ENCODE data around the gene ARHGAP10. TPM values are rescaled to one million over a fixed set of nuclear protein-coding genes. Genes with fewer than 3 reads are reported as not detected.

ARHGAP10 gene
- total RNA-seq, 1 donor from 2014 or later = 26.9 TPM

DNA sequence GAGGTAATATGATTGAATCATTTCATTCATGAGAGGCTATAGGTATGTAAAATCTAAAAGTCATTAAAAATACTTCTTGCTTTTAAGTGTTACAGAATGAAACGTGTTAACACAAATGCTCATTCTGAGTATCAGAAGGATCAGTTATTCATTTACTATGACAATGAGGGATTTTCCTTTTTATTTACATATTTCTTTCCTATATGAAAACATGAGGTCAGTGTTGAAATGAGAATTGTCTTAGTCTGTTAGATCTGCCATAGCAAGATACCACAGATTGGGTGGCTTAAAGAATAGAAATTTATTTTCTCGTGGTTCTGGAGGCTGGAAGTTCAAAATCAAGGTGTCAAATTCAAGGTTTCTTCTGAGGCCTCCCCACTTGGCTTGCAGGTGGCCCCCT is 181.2 kb downstream of the ARHGAP10 start:
- intact Hi-C loops (cut with DNase I) = no loop called here
- Histone ChIP-seq H3K4me1 (no peaks in the 10 kb centered on the region), H3K36me3 (peaks cover 12% of the 10 kb centered on the region), H3K27ac (no peak overlapping the region), H3K4me3 (no peak overlapping the region), H3K27me3 (no peaks in the 10 kb centered on the region), H3K9me3 (no peaks in the 10 kb centered on the region)
- DNase-seq (no peak), ATAC-seq (no peak)
- TF ChIP-seq CTCF (IDR thresholded peaks at IDR 0.05) = no peak

DNA sequence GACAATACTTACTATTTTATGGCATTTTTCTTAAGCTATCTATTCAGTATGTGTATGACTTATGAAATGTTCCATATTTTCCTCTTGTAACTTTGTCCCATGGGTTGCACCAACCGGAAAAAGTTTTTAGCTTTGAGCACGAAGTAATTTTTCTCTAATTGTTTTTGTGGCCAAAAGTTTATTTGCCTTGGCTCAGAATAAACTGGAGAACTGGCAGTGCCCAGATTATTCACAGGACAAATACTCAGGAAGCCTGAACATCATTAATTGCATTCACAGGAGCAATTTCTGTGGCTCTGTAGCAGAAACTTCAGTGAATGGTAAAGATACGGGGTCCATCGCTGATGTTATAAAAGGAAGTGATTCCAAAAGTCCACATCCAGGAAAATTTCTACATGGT is 184.5 kb downstream of the ARHGAP10 start:
- no peak for TF ChIP-seq CTCF (IDR thresholded peaks at IDR 0.05)
- no peak overlapping the region for H3K27ac ChIP-seq
- no peaks in the 10 kb centered on the region for H3K9me3 ChIP-seq
- no peaks in the 10 kb centered on the region for H3K4me1 ChIP-seq
- DNase-seq = no peak
- no peak for ATAC-seq
- no peak overlapping the region for H3K4me3 ChIP-seq
- peaks cover 12% of the 10 kb centered on the region for H3K36me3 ChIP-seq
- intact Hi-C loops (cut with DNase I) = no loop called here
- no peaks in the 10 kb centered on the region for H3K27me3 ChIP-seq

- intact Hi-C loops (cut with DNase I) = no loop called here
- DNase-seq (no peak), ATAC-seq (no peak)
These were observed 191.5 kb downstream of the ARHGAP10 start for GRCh38 chr4:147923381-147923780.

GRCh38 chr4:147923854-147924253 is 192.0 kb downstream of the ARHGAP10 start:
- Histone ChIP-seq H3K27me3 (no peaks in the 10 kb centered on the region), H3K4me3 (no peak overlapping the region), H3K27ac (no peak overlapping the region), H3K4me1 (no peaks in the 10 kb centered on the region), H3K9me3 (no peaks in the 10 kb centered on the region), H3K36me3 (no peaks in the 10 kb centered on the region)
- no peak for TF ChIP-seq CTCF (IDR thresholded peaks at IDR 0.05)
- intact Hi-C loops (cut with DNase I) = no loop called here
- no peak for ATAC-seq
- DNase-seq = no peak

More at GRCh38 chr4:147923381-147923780, 191.5 kb downstream of the ARHGAP10 start:
- Histone ChIP-seq H3K4me1 (no peaks in the 10 kb centered on the region), H3K27me3 (no peaks in the 10 kb centered on the region), H3K36me3 (no peaks in the 10 kb centered on the region), H3K4me3 (no peak overlapping the region), H3K9me3 (no peaks in the 10 kb centered on the region), H3K27ac (no peak overlapping the region)
- TF ChIP-seq CTCF (IDR thresholded peaks at IDR 0.05) = no peak

GRCh38 chr4:147924604-147925412 is 192.9 kb downstream of the ARHGAP10 start:
- ATAC-seq (peak; percentile 29), DNase-seq (no peak)
- intact Hi-C loops (cut with DNase I) = no loop called here

More at GRCh38 chr4:147924604-147925412, 192.9 kb downstream of the ARHGAP10 start:
- Histone ChIP-seq H3K4me3 (no peak overlapping the region), H3K27me3 (no peaks in the 10 kb centered on the region), H3K27ac (no peak overlapping the region), H3K4me1 (no peaks in the 10 kb centered on the region), H3K36me3 (no peaks in the 10 kb centered on the region), H3K9me3 (no peaks in the 10 kb centered on the region)
- TF ChIP-seq CTCF (IDR thresholded peaks at IDR 0.05) = peak; percentile 34
